T-cell (primary cell): ENCODE data around the gene OR2G6. TPM values are rescaled to one million over a fixed set of nuclear protein-coding genes. Genes with fewer than 3 reads are reported as not detected.
"Not testable (repeated sequence)": the region's sequence is repeated elsewhere in the genome, so short reads cannot be mapped to it uniquely, and the experiment has no call there.

Experiments used
- ATAC-seq, 4 experiments: fragments of 200-7000 bp in 3 of 4; fragments of 150-1000 bp in 1 of 4; cut with Tn5 transposase; replicated peaks in 1 of 4; 1 replicate in 3 of 4; 2 replicates in 1 of 4; pipeline ENCODE4 v1.10.0; 2021; ENCODE audit warnings: moderate library complexity in 3 of 4, mild to moderate bottlenecking in 2 of 4, moderate number of reproducible peaks in 1 of 4
- CTCF ChIA-PET, 2 donors: fragments of 300-600 bp; sonication (Branson Sonifier 250); formaldehyde crosslinking; loops; one replicate each; lab custom pipeline; 2022; ENCODE audit warnings: antibody characterized with exemption in 2 of 2; lab: Charles Lee
- POLR2A ChIA-PET, 2 donors: fragments of 300-600 bp; sonication (Branson Sonifier 250); formaldehyde crosslinking; loops; one replicate each; lab custom pipeline; 2022; ENCODE audit warnings: antibody characterized with exemption in 2 of 2; lab: Charles Lee
- DNase-seq, 35 experiments: peaks; one replicate each; pipeline versions ENCODE4 v3.0.0 to v3.0.0-alpha.2; 2013 to 2023
- H3K27ac ChIP-seq: one replicate; pipeline ENCODE4 v1.5.1; 2013; ENCODE audit warnings: low read length
- H3K27me3 ChIP-seq, 2 experiments: replicated peaks in 1 of 2; 1 replicate in 1 of 2; 2 replicates in 1 of 2; pipeline versions ENCODE4 v1.6.1 to v1.7.0; 2013; ENCODE audit warnings: low read length in 1 of 2, mixed read lengths in 1 of 2; ENCODE audit not compliant: control insufficient read depth in 2 of 2, insufficient read depth in 2 of 2; ENCODE audit errors: extremely low read depth in 1 of 2
- H3K36me3 ChIP-seq, 2 donors: 1 replicate in 1 of 2; 2 replicates in 1 of 2; pipeline versions ENCODE4 v1.6.1 to v1.7.0; 2013; ENCODE audit warnings: low read length in 1 of 2; ENCODE audit not compliant: control insufficient read depth in 2 of 2, insufficient read depth in 1 of 2; ENCODE audit errors: extremely low read depth in 1 of 2
- H3K4me1 ChIP-seq, 2 experiments: 1 replicate in 1 of 2; 2 replicates in 1 of 2; pipeline versions ENCODE4 v1.6.1 to v1.7.0; 2013; ENCODE audit warnings: low read length in 2 of 2, mixed read lengths in 1 of 2; ENCODE audit not compliant: insufficient read depth in 2 of 2, control insufficient read depth in 1 of 2; ENCODE audit errors: extremely low read depth in 1 of 2
- H3K4me3 ChIP-seq, 2 donors: 1 replicate in 1 of 2; 2 replicates in 1 of 2; pipeline versions ENCODE4 v1.5.1 to v1.7.0; 2013; ENCODE audit warnings: mild to moderate bottlenecking in 2 of 2, low read length in 1 of 2, moderate library complexity in 1 of 2; ENCODE audit not compliant: control insufficient read depth in 1 of 2; ENCODE audit errors: extremely low read depth in 1 of 2
- H3K9me3 ChIP-seq: 2 replicates; pipeline ENCODE4 v1.7.0; 2013
- H3K27ac Mint-ChIP-seq, 2 donors: one replicate each; pipeline ENCODE4 v1.8.0; 2020 to 2021; ENCODE audit warnings: mild to moderate bottlenecking in 2 of 2, mixed read lengths in 2 of 2
- H3K27me3 Mint-ChIP-seq, 2 donors: one replicate each; pipeline ENCODE4 v1.8.0; 2021 to 2022; ENCODE audit warnings: mixed read lengths in 2 of 2
- H3K36me3 Mint-ChIP-seq: one replicate; pipeline ENCODE4 v1.8.0; 2021; ENCODE audit warnings: mixed read lengths
- H3K4me1 Mint-ChIP-seq, 3 donors: one replicate each; pipeline ENCODE4 v1.8.0; 2020 to 2022; ENCODE audit warnings: mixed read lengths in 3 of 3, mild to moderate bottlenecking in 1 of 3
- H3K4me3 Mint-ChIP-seq, 3 donors: one replicate each; pipeline ENCODE4 v1.8.0; 2020 to 2022; ENCODE audit warnings: mild to moderate bottlenecking in 3 of 3, mixed read lengths in 3 of 3, moderate library complexity in 3 of 3
- H3K9me3 Mint-ChIP-seq, 3 donors: one replicate each; pipeline ENCODE4 v1.8.0; 2020 to 2022; ENCODE audit warnings: mixed read lengths in 3 of 3
- WGBS: methylation state at CpG from one replicate; pipeline ENCODE4 v1.1.5; 2013; ENCODE audit warnings: missing lambda C conversion rate; ENCODE audit not compliant: insufficient coverage; 5-methylcytosine and 5-hydroxymethylcytosine counted together
- total RNA-seq, 35 experiments: library from RNA in 6 of 35; stranded (reverse) in 6 of 35; fragments of 120-200 nt in 1 of 35; gene quantifications; one replicate each; pipeline versions ENCODE4 v1.2.1 to v1.2.4 and lab custom pipeline; 2013 to 2026

Gene OR2G6
- not detected for total RNA-seq
- total RNA-seq (2013) = not detected
- total RNA-seq (lab: John Stamatoyannopoulos, UW) = 0 to 0.07 (median 0) reads per million in 29 experiments

DNA sequence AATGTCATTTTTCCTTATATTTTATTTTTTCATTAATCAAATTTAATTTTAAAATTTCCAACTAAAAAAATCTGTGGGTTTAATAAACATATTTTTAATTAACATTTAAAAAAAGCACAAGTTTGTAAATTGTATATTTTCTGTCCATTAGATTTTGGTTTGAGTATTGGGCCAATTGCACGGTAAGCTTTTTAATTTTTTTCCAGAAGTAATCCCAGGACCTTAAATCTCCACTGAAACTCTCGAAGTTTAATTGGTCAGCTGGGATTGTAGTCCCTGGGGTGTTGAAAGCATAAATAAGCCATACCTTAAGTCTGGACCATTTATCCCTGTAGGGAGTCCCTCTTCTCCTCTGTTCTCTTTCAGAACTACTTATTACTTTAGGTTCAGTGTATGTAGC is at the start of gene OR2G6:
Gene OR2G6, plus strand, starts transcription at position 301 of the 400 bp plus-strand sequence. CDS start 13,574 bp downstream, outside the sequence.
- H3K4me3 ChIP-seq, H3K4me1 ChIP-seq, H3K27ac Mint-ChIP-seq, POLR2A ChIA-PET, CTCF ChIA-PET, H3K36me3 ChIP-seq, H3K27me3 ChIP-seq, H3K9me3 Mint-ChIP-seq, ATAC-seq, H3K27me3 Mint-ChIP-seq, H3K36me3 Mint-ChIP-seq, H3K9me3 ChIP-seq, H3K4me3 Mint-ChIP-seq, DNase-seq, H3K27ac ChIP-seq, H3K4me1 Mint-ChIP-seq: not testable (repeated sequence)
- WGBS = no CpG with 5 or more reads among the region's 2 CpGs

DNA sequence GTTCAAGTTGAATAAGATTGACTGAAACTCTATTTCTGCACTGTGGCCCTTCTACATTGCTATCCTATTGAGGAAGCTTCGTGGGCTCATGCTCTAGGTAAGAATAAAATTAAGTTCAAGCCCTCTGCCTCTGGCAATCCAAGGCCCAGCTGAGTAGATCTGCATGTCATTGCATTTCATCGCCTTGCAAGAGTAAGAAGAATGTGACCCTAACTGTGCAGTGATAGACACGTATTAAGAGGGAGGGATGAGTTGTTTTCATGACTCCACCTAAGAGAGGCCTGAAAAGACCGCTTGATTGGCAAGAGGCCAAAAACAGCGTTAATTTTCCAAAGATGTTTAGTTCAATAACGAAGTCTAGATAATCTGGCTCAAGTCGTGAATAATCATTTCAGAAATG is 48.8 kb upstream of the OR2G6 start:
- DNase-seq, H3K27me3 Mint-ChIP-seq, POLR2A ChIA-PET, H3K4me3 Mint-ChIP-seq, ATAC-seq, H3K36me3 ChIP-seq, H3K4me1 Mint-ChIP-seq, H3K9me3 ChIP-seq, H3K27me3 ChIP-seq, H3K27ac ChIP-seq, H3K4me1 ChIP-seq, H3K27ac Mint-ChIP-seq, H3K4me3 ChIP-seq, CTCF ChIA-PET: not testable (repeated sequence)
- no CpG with 5 or more reads among the region's 7 CpGs for WGBS
- Mint-ChIP-seq H3K36me3 (peaks cover 14% of the 10 kb centered on the region), H3K9me3 (peaks cover 0 to 17% (median 6%) of the 10 kb centered on the region in 3 donors)

DNA sequence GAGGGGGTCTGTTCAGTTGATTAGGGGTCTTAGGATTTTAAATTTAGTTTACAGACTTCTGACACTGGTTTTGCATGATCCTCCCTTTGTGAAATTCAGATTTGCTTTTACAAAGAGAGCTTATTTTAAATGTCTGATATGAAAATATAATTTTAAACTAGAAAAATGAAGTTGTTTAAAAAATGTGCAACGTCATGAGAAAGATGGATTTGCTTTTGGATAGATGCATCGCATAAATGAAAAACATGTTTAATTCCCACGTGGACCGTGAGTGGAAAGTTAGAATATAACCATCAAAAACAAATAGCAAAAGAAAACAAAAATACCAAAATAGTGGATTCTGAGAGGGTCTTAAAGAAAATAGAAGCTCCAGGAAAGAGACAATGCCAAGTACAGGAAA is 36.7 kb upstream of the OR2G6 start:
- Mint-ChIP-seq H3K9me3 (peaks cover 0 to 12% (median 7%) of the 10 kb centered on the region in 3 donors), H3K27ac (no peak overlapping the region), H3K4me1 (no peaks in the 10 kb centered on the region), H3K4me3 (no peak overlapping the region), H3K27me3 (peaks cover 0 to 2% of the 10 kb centered on the region in 2 donors), H3K36me3 (peaks cover 22% of the 10 kb centered on the region)
- peaks cover 2% of the 10 kb centered on the region for H3K9me3 ChIP-seq
- H3K27ac ChIP-seq = no peak overlapping the region
- DNase-seq (no peak), ATAC-seq (no peak)
- H3K27me3 ChIP-seq = no peaks in the 10 kb centered on the region
- WGBS = 40% methylated on average over 1 of the region's 4 CpGs
- H3K36me3 ChIP-seq = no peaks in the 10 kb centered on the region
- ChIA-PET CTCF (no interaction called here), POLR2A (no interaction called here)
- no peak overlapping the region for H3K4me3 ChIP-seq
- no peaks in the 10 kb centered on the region for H3K4me1 ChIP-seq

DNA sequence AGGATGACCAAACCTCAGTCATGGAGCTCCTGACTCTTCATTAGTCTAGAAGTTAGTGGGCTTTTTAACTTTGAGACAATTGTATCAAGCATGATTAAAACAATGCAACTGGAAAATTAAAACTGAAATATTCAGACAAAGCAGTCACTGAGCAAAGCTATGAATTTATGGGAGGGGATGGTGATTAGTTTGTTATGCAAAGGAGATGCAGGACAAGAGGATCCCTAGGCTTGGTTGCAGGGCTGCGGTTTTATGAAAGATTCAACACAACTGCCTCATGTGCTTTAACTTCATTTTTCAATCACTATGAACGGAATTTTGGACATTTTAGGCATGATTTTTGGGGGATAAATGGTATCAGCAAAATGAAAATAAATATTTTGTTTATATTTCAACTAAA is 35.8 kb upstream of the OR2G6 start:
- CTCF ChIA-PET, H3K27ac ChIP-seq, H3K27me3 Mint-ChIP-seq, H3K27ac Mint-ChIP-seq, DNase-seq, H3K27me3 ChIP-seq, H3K4me3 Mint-ChIP-seq, H3K9me3 Mint-ChIP-seq, POLR2A ChIA-PET, ATAC-seq, H3K9me3 ChIP-seq, H3K36me3 ChIP-seq, H3K4me1 ChIP-seq, H3K4me1 Mint-ChIP-seq, H3K4me3 ChIP-seq: not testable (repeated sequence)
- WGBS = no CpG with 5 or more reads among the region's 2 CpGs
- H3K36me3 Mint-ChIP-seq = peaks cover 22% of the 10 kb centered on the region

DNA sequence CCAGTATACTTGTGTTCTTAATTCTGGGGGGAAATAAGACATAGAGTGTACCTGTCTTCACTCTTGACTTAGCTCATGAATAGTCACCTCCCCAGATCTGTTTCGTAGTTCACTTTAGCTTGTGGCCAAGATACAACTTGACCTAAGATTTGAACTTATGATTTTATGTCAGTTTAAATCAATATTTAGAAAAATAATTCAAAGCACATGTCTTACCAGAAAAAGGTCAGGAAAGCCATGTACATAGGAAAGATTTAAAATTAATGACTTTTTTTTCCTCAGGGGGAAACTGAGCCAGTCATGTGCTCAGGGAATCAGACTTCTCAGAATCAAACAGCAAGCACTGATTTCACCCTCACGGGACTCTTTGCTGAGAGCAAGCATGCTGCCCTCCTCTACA is 34.8 kb upstream of the OR2G6 start, which contains the start of gene OR2T3:
Gene OR2T3, plus strand, starts transcription at position 301 of the 400 bp plus-strand sequence. Its CDS starts 0 bp downstream, at position 301.
- POLR2A ChIA-PET, DNase-seq, H3K27ac ChIP-seq, H3K9me3 ChIP-seq, H3K9me3 Mint-ChIP-seq, H3K4me3 ChIP-seq, H3K27me3 Mint-ChIP-seq, CTCF ChIA-PET, H3K4me3 Mint-ChIP-seq, H3K36me3 ChIP-seq, H3K4me1 ChIP-seq, ATAC-seq, H3K4me1 Mint-ChIP-seq, H3K27me3 ChIP-seq, H3K27ac Mint-ChIP-seq: not testable (repeated sequence)
- H3K36me3 Mint-ChIP-seq = peaks cover 20% of the 10 kb centered on the region
- no CpG with 5 or more reads among the region's 2 CpGs for WGBS

DNA sequence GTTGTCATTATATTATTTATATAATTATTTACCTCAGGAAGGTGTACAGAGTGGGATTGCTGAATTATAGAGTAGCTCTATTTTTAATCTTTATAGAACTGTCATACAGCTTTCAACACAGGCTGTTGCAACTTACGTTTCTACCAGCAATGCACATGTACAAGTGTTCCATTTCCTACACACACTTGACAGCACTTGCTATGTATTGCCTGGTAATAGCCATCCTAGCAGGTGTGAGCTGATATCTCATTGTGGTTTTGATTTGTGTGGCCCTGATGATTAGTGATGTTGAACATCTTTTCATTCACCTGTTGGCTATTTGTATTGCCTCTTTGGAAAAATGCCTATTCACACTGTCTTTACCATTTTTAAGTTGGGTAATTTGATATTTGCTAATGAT is 32.2 kb upstream of the OR2G6 start:
- H3K27me3 ChIP-seq, H3K27ac Mint-ChIP-seq, H3K4me3 ChIP-seq, POLR2A ChIA-PET, H3K4me1 ChIP-seq, H3K36me3 Mint-ChIP-seq, H3K36me3 ChIP-seq, DNase-seq, H3K9me3 ChIP-seq, H3K27me3 Mint-ChIP-seq, H3K9me3 Mint-ChIP-seq, CTCF ChIA-PET, H3K27ac ChIP-seq, ATAC-seq, H3K4me3 Mint-ChIP-seq: not testable (repeated sequence)
- no CpG with 5 or more reads among the region's 1 CpG for WGBS
- H3K4me1 Mint-ChIP-seq = peaks cover 5 to 10% (median 8%) of the 10 kb centered on the region in 3 donors
